Inflammatory macrophage treated with lipopolysaccharide for 4 hours (primary cell): ENCODE results near the gene LTA.
A peak's percentile ranks its signal among the peaks of the same experiment; 100 is the strongest.
"Not testable (repeated sequence)": the region's sequence is repeated elsewhere in the genome, so short reads cannot be mapped to it uniquely, and the experiment has no call there.

Experiments
- DNase-seq: peaks from one replicate; pipeline ENCODE4 v3.0.0-alpha.2; 2020

The LTA gene

GRCh38 chr6:31588871-31589650, 17.0 kb downstream of the LTA start:
- peak; percentile 73 for DNase-seq

- DNase-seq = not testable (repeated sequence)
Measured at GRCh38 chr6:31590691-31591090, 18.6 kb downstream of the LTA start.

GRCh38 chr6:31592396-31592771, 20.3 kb downstream of the LTA start:
- DNase-seq = no peak

GRCh38 chr6:31597006-31597405, 24.9 kb downstream of the LTA start:
- peak; percentile 60 for DNase-seq

- DNase-seq = no peak
Measured at GRCh38 chr6:31607317-31607716, 35.2 kb downstream of the LTA start.

GRCh38 chr6:31609519-31610406, 37.7 kb downstream of the LTA start:
- no peak for DNase-seq

- DNase-seq = peak; percentile 24
Measured at GRCh38 chr6:31610968-31611367, 38.9 kb downstream of the LTA start.

- peak; percentile 79 for DNase-seq
Measured at GRCh38 chr6:31614075-31614619, 42.1 kb downstream of the LTA start.

GRCh38 chr6:31614684-31615578, 42.8 kb downstream of the LTA start, which contains the start of gene AIF1:
Gene AIF1 (plus strand): TSS chr6:31615234. CDS start chr6:31615330, 96 bp downstream.
- peak; percentile 76 for DNase-seq

GRCh38 chr6:31615748-31616147, 43.7 kb downstream of the LTA start:
- DNase-seq = no peak

- DNase-seq = no peak
Measured at GRCh38 chr6:31617010-31617409, 44.9 kb downstream of the LTA start.

GRCh38 chr6:31619805-31620585, 47.9 kb downstream of the LTA start:
- peak; percentile 99 for DNase-seq

- DNase-seq = no peak
Measured at GRCh38 chr6:31620586-31621319, 48.7 kb downstream of the LTA start, which contains the start of gene PRRC2A. Gene PRRC2A (plus strand): TSS chr6:31620715. CDS start chr6:31622790, 2,075 bp downstream.

- no peak for DNase-seq
Measured at GRCh38 chr6:31621320-31621939, 49.3 kb downstream of the LTA start.

GRCh38 chr6:31621991-31622390, 49.9 kb downstream of the LTA start:
- DNase-seq = no peak

- DNase-seq = peak; percentile 34
Measured at GRCh38 chr6:31622684-31623091, 50.6 kb downstream of the LTA start.
